ENCODE results near the gene MAN1B1. TPM values are rescaled to one million over a fixed set of nuclear protein-coding genes. Genes with fewer than 3 reads are reported as not detected.

MAN1B1 gene
- total and polyA plus RNA-seq, 7 experiments from 2014 or later, result 36.0 to 74.2 (median 64.7) TPM

GRCh38 chr9:137146527-137146918 is 59.7 kb downstream of the MAN1B1 start:
- no peak overlapping the region for H3K4me3 ChIP-seq (ENCODE audit: low read length)
- CTCF ChIA-PET, result no interaction called here
- DNase-seq, result peak in 1 of 9 donors; percentile 3

GRCh38 chr9:137147091-137147792 is 60.5 kb downstream of the MAN1B1 start:
- no peak overlapping the region for H3K4me3 Mint-ChIP-seq
- Histone ChIP-seq H3K4me1 (ENCODE audit: control insufficient read depth in 2 of 2, insufficient read depth in 2 of 2, low read length in 2 of 2) (no peaks in the 10 kb centered on the region), H3K36me3 (ENCODE audit: control insufficient read depth in 2 of 3, insufficient read depth in 3 of 3, low read length in 3 of 3) (no peaks in the 10 kb centered on the region), H3K27ac (ENCODE audit: low read depth, low read length) (no peak overlapping the region), H3K9me3 (ENCODE audit: control insufficient read depth in 2 of 3, low read length in 3 of 3) (no peaks in the 10 kb centered on the region), H3K4me3 (ENCODE audit: low read length) (no peak overlapping the region), H3K27me3 (ENCODE audit: control insufficient read depth in 2 of 2, insufficient read depth in 2 of 2, low read length in 2 of 2) (peaks cover 0 to 2% of the 10 kb centered on the region in 2 donors)
- ChIA-PET POLR2A (no interaction called here), CTCF (no interaction called here)
- no peaks in the 10 kb centered on the region for H3K36me3 Mint-ChIP-seq
- H3K9me3 Mint-ChIP-seq, result peaks cover 0 to under 1% (median 0%) of the 10 kb centered on the region in 11 donors
- intact Hi-C loops (cut with micrococcal nuclease), result no loop called here
- peaks cover 6 to 22% (median 10%) of the 10 kb centered on the region in 5 donors for H3K27me3 Mint-ChIP-seq
- H3K27ac Mint-ChIP-seq, result peak overlapping the region in 1 of 9 donors; percentile 62
- DNase-seq, result peak in 1 of 9 donors; percentile 7
- ATAC-seq, result no peak
- peaks cover 0 to 8% (median 0%) of the 10 kb centered on the region in 7 donors for H3K4me1 Mint-ChIP-seq

More at GRCh38 chr9:137146527-137146918, 59.7 kb downstream of the MAN1B1 start:
- intact Hi-C loops (cut with micrococcal nuclease), result no loop called here
- no peaks in the 10 kb centered on the region for H3K36me3 ChIP-seq (ENCODE audit: control insufficient read depth in 2 of 3, insufficient read depth in 3 of 3, low read length in 3 of 3)
- no peak overlapping the region for H3K27ac ChIP-seq (ENCODE audit: low read depth, low read length)
- peaks cover 0 to 5% of the 10 kb centered on the region in 2 donors for H3K27me3 ChIP-seq (ENCODE audit: control insufficient read depth in 2 of 2, insufficient read depth in 2 of 2, low read length in 2 of 2)
- no peak for ATAC-seq
- Mint-ChIP-seq H3K9me3 (peaks cover 0 to 2% (median 0%) of the 10 kb centered on the region in 11 donors), H3K4me1 (peaks cover 0 to 7% (median 0%) of the 10 kb centered on the region in 7 donors), H3K27ac (no peak overlapping the region), H3K4me3 (no peak overlapping the region), H3K27me3 (peaks cover 10 to 28% (median 15%) of the 10 kb centered on the region in 5 donors), H3K36me3 (no peaks in the 10 kb centered on the region)
- no peaks in the 10 kb centered on the region for H3K9me3 ChIP-seq (ENCODE audit: control insufficient read depth in 2 of 3, low read length in 3 of 3)
- POLR2A ChIA-PET, result no interaction called here
- no peaks in the 10 kb centered on the region for H3K4me1 ChIP-seq (ENCODE audit: control insufficient read depth in 2 of 2, insufficient read depth in 2 of 2, low read length in 2 of 2)

- no peak overlapping the region for H3K4me3 Mint-ChIP-seq
- Histone ChIP-seq H3K4me3 (ENCODE audit: low read length) (no peak overlapping the region), H3K36me3 (ENCODE audit: control insufficient read depth in 2 of 3, insufficient read depth in 3 of 3, low read length in 3 of 3) (no peaks in the 10 kb centered on the region), H3K4me1 (ENCODE audit: control insufficient read depth in 2 of 2, insufficient read depth in 2 of 2, low read length in 2 of 2) (no peaks in the 10 kb centered on the region), H3K27ac (ENCODE audit: low read depth, low read length) (no peak overlapping the region), H3K27me3 (ENCODE audit: control insufficient read depth in 2 of 2, insufficient read depth in 2 of 2, low read length in 2 of 2) (no peaks in the 10 kb centered on the region), H3K9me3 (ENCODE audit: control insufficient read depth in 2 of 3, low read length in 3 of 3) (no peaks in the 10 kb centered on the region)
- ATAC-seq (no peak), DNase-seq (peak in 1 of 9 donors; percentile 6)
- H3K9me3 Mint-ChIP-seq, result no peaks in the 10 kb centered on the region
- H3K36me3 Mint-ChIP-seq, result no peaks in the 10 kb centered on the region
- peaks cover 0 to 8% (median 0%) of the 10 kb centered on the region in 7 donors for H3K4me1 Mint-ChIP-seq
- H3K27ac Mint-ChIP-seq, result no peak overlapping the region
- CTCF ChIA-PET, result no interaction called here
- POLR2A ChIA-PET, result no interaction called here
- intact Hi-C loops (cut with micrococcal nuclease), result no loop called here
- H3K27me3 Mint-ChIP-seq, result peaks cover 4 to 17% (median 5%) of the 10 kb centered on the region in 5 donors
These were observed 61.0 kb downstream of the MAN1B1 start for GRCh38 chr9:137147793-137148160.

GRCh38 chr9:137148242-137148641 is 61.5 kb downstream of the MAN1B1 start:
- Histone ChIP-seq H3K27ac (ENCODE audit: low read depth, low read length) (no peak overlapping the region), H3K9me3 (ENCODE audit: control insufficient read depth in 2 of 3, low read length in 3 of 3) (no peaks in the 10 kb centered on the region), H3K27me3 (ENCODE audit: control insufficient read depth in 2 of 2, insufficient read depth in 2 of 2, low read length in 2 of 2) (no peaks in the 10 kb centered on the region), H3K36me3 (ENCODE audit: control insufficient read depth in 2 of 3, insufficient read depth in 3 of 3, low read length in 3 of 3) (no peaks in the 10 kb centered on the region), H3K4me1 (ENCODE audit: control insufficient read depth in 2 of 2, insufficient read depth in 2 of 2, low read length in 2 of 2) (no peaks in the 10 kb centered on the region), H3K4me3 (ENCODE audit: low read length) (no peak overlapping the region)
- H3K9me3 Mint-ChIP-seq, result no peaks in the 10 kb centered on the region
- no peaks in the 10 kb centered on the region for H3K36me3 Mint-ChIP-seq
- ATAC-seq (no peak), DNase-seq (peak in 1 of 9 donors; percentile 1)
- H3K4me1 Mint-ChIP-seq, result peaks cover 0 to 8% (median 0%) of the 10 kb centered on the region in 7 donors
- H3K27ac Mint-ChIP-seq, result no peak overlapping the region
- H3K4me3 Mint-ChIP-seq, result no peak overlapping the region
- intact Hi-C loops (cut with micrococcal nuclease), result no loop called here
- CTCF ChIA-PET, result no interaction called here
- POLR2A ChIA-PET, result no interaction called here
- peaks cover 4 to 17% (median 5%) of the 10 kb centered on the region in 5 donors for H3K27me3 Mint-ChIP-seq

GRCh38 chr9:137148661-137149060 is 61.9 kb downstream of the MAN1B1 start:
- POLR2A ChIA-PET, result no interaction called here
- Histone ChIP-seq H3K36me3 (ENCODE audit: control insufficient read depth in 2 of 3, insufficient read depth in 3 of 3, low read length in 3 of 3) (no peaks in the 10 kb centered on the region), H3K9me3 (ENCODE audit: control insufficient read depth in 2 of 3, low read length in 3 of 3) (no peaks in the 10 kb centered on the region), H3K27me3 (ENCODE audit: control insufficient read depth in 2 of 2, insufficient read depth in 2 of 2, low read length in 2 of 2) (no peaks in the 10 kb centered on the region), H3K4me1 (ENCODE audit: control insufficient read depth in 2 of 2, insufficient read depth in 2 of 2, low read length in 2 of 2) (no peaks in the 10 kb centered on the region), H3K27ac (ENCODE audit: low read depth, low read length) (no peak overlapping the region), H3K4me3 (ENCODE audit: low read length) (no peak overlapping the region)
- peaks cover under 1 to 14% (median 4%) of the 10 kb centered on the region in 5 donors for H3K27me3 Mint-ChIP-seq
- no peaks in the 10 kb centered on the region for H3K9me3 Mint-ChIP-seq
- ATAC-seq (no peak), DNase-seq (peak in 1 of 9 donors; percentile 1)
- H3K4me3 Mint-ChIP-seq, result no peak overlapping the region
- no peaks in the 10 kb centered on the region for H3K36me3 Mint-ChIP-seq
- no peak overlapping the region for H3K27ac Mint-ChIP-seq
- intact Hi-C loops (cut with micrococcal nuclease), result no loop called here
- H3K4me1 Mint-ChIP-seq, result peaks cover 0 to 8% (median 0%) of the 10 kb centered on the region in 7 donors
- CTCF ChIA-PET, result no interaction called here

GRCh38 chr9:137149363-137149762 is 62.6 kb downstream of the MAN1B1 start:
- no peaks in the 10 kb centered on the region for H3K36me3 ChIP-seq (ENCODE audit: control insufficient read depth in 2 of 3, insufficient read depth in 3 of 3, low read length in 3 of 3)
- H3K4me1 ChIP-seq (ENCODE audit: control insufficient read depth in 2 of 2, insufficient read depth in 2 of 2, low read length in 2 of 2), result no peaks in the 10 kb centered on the region
- Mint-ChIP-seq H3K9me3 (no peaks in the 10 kb centered on the region), H3K4me1 (peaks cover 0 to 8% (median 0%) of the 10 kb centered on the region in 7 donors), H3K27me3 (peaks cover 0 to 9% (median 4%) of the 10 kb centered on the region in 5 donors), H3K27ac (no peak overlapping the region), H3K36me3 (no peaks in the 10 kb centered on the region), H3K4me3 (no peak overlapping the region)
- no peaks in the 10 kb centered on the region for H3K9me3 ChIP-seq (ENCODE audit: control insufficient read depth in 2 of 3, low read length in 3 of 3)
- no peak for DNase-seq
- no peak overlapping the region for H3K27ac ChIP-seq (ENCODE audit: low read depth, low read length)
- CTCF ChIA-PET, result no interaction called here
- intact Hi-C loops (cut with micrococcal nuclease), result no loop called here
- POLR2A ChIA-PET, result interaction anchor here (1.1 kb wide), 1 partner anchor 40 kb away, joined by 3 read pairs; no protein-coding TSS in a partner anchor
- H3K27me3 ChIP-seq (ENCODE audit: control insufficient read depth in 2 of 2, insufficient read depth in 2 of 2, low read length in 2 of 2), result no peaks in the 10 kb centered on the region
- no peak overlapping the region for H3K4me3 ChIP-seq (ENCODE audit: low read length)
- no peak for ATAC-seq
